Activated naive CD4-positive, alpha-beta T cell treated with anti-CD3 and anti-CD28 coated beads for 36 hours (primary cell): Measurements from ENCODE around the gene XRCC5. TPM values are rescaled to one million over a fixed set of nuclear protein-coding genes. Genes with fewer than 3 reads are reported as not detected.

Experiments
- CTCF ChIA-PET: fragments of 350-600 bp; sonication (Branson Sonifier 250); formaldehyde crosslinking; loops from one replicate; lab custom pipeline; 2021; ENCODE audit warnings: antibody characterized with exemption; lab: Charles Lee
- DNase-seq: peaks from one replicate; pipeline ENCODE4 v3.0.0-alpha.2; 2020
- H3K27ac Mint-ChIP-seq: one replicate; pipeline ENCODE4 v1.8.0; 2021; ENCODE audit warnings: mild to moderate bottlenecking, mixed read lengths
- H3K27me3 Mint-ChIP-seq: one replicate; pipeline ENCODE4 v1.8.0; 2021; ENCODE audit warnings: low read depth, mixed read lengths
- H3K36me3 Mint-ChIP-seq: one replicate; pipeline ENCODE4 v1.8.0; 2021; ENCODE audit warnings: low read depth, mixed read lengths
- H3K4me1 Mint-ChIP-seq: one replicate; pipeline ENCODE4 v1.8.0; 2021; ENCODE audit warnings: low read depth, mixed read lengths
- H3K4me3 Mint-ChIP-seq: one replicate; pipeline ENCODE4 v1.8.0; 2021; ENCODE audit warnings: mild to moderate bottlenecking, moderate library complexity, mixed read lengths
- H3K9me3 Mint-ChIP-seq: one replicate; pipeline ENCODE4 v1.8.0; 2021; ENCODE audit warnings: mixed read lengths
- intact Hi-C: fragments of 100-400 bp; cut with micrococcal nuclease; formaldehyde crosslinking; loops from one replicate; pipeline ENCODE4 v1.15.1; 2023
- total RNA-seq, 2 experiments: library from RNA; stranded (reverse); gene quantifications; one replicate each; pipeline ENCODE4 v1.2.3, GENCODE V29; 2021

XRCC5 gene
- 100 to 1,000 TPM; 486 to 495 TPM for total RNA-seq

GRCh38 chr2:216108967-216109921 lies at the start of gene XRCC5:
XRCC5 (plus strand) TSS chr2:216109348; CDS start chr2:216109437, 89 bp downstream.
- H3K36me3 Mint-ChIP-seq: peaks cover 46% of the 10 kb centered on the region
- peaks cover 45% of the 10 kb centered on the region for H3K4me1 Mint-ChIP-seq
- peak within 1 kb of the TSS; percentile 100 for H3K4me3 Mint-ChIP-seq
- H3K27me3 Mint-ChIP-seq: no peaks in the 10 kb centered on the region
- no peaks in the 10 kb centered on the region for H3K9me3 Mint-ChIP-seq
- CTCF ChIA-PET: interaction anchor here (0.6 to 4.6 kb wide), 27 partner anchors 8 to 700 kb away, joined by 3 to 33 read pairs (median 5); partner anchors contain the start of genes PECR, SMARCAL1 and TMEM169
- intact Hi-C loops: loop anchor here (1.0 to 2.0 kb wide), 9 partner anchors 25 to 798 kb away; partner anchors contain the start of genes RPL37A and SMARCAL1
- peak; percentile 99 for DNase-seq
- peak within 1 kb of the TSS; percentile 99 for H3K27ac Mint-ChIP-seq

- CTCF ChIA-PET: interaction anchor here (1.3 kb wide), 1 partner anchor 348 kb away, joined by 3 read pairs; the partner anchor contains the start of gene SMARCAL1
- Mint-ChIP-seq H3K4me1 (peaks cover 11% of the 10 kb centered on the region), H3K9me3 (no peaks in the 10 kb centered on the region), H3K4me3 (no peak overlapping the region), H3K27ac (no peak overlapping the region), H3K36me3 (peaks cover 3% of the 10 kb centered on the region), H3K27me3 (no peaks in the 10 kb centered on the region)
- no peak for DNase-seq
- intact Hi-C loops: no loop called here
These were observed 45.0 kb upstream of the XRCC5 start for GRCh38 chr2:216064014-216064630.

GRCh38 chr2:216064665-216065064 lies 44.5 kb upstream of the XRCC5 start:
- no peak overlapping the region for H3K27ac Mint-ChIP-seq
- no peaks in the 10 kb centered on the region for H3K27me3 Mint-ChIP-seq
- no peaks in the 10 kb centered on the region for H3K9me3 Mint-ChIP-seq
- no peak for DNase-seq
- peaks cover 1% of the 10 kb centered on the region for H3K36me3 Mint-ChIP-seq
- intact Hi-C loops: no loop called here
- peaks cover 14% of the 10 kb centered on the region for H3K4me1 Mint-ChIP-seq
- CTCF ChIA-PET: interaction anchor here (1.3 to 1.6 kb wide), 2 partner anchors 32 to 347 kb away, joined by 3 to 4 read pairs; partner anchors contain the start of gene SMARCAL1
- H3K4me3 Mint-ChIP-seq: no peak overlapping the region

GRCh38 chr2:216066230-216066629 lies 42.9 kb upstream of the XRCC5 start:
- DNase-seq: no peak
- H3K9me3 Mint-ChIP-seq: no peaks in the 10 kb centered on the region
- peaks cover 14% of the 10 kb centered on the region for H3K4me1 Mint-ChIP-seq
- intact Hi-C loops: no loop called here
- CTCF ChIA-PET: interaction anchor here (1.0 to 1.6 kb wide), 2 partner anchors 17 to 34 kb away, joined by 3 to 4 read pairs; no protein-coding TSS in a partner anchor
- no peak overlapping the region for H3K4me3 Mint-ChIP-seq
- peaks cover 1% of the 10 kb centered on the region for H3K36me3 Mint-ChIP-seq
- no peak overlapping the region for H3K27ac Mint-ChIP-seq
- H3K27me3 Mint-ChIP-seq: no peaks in the 10 kb centered on the region

GRCh38 chr2:216069028-216069427 lies 40.1 kb upstream of the XRCC5 start:
- intact Hi-C loops: no loop called here
- H3K36me3 Mint-ChIP-seq: no peaks in the 10 kb centered on the region
- CTCF ChIA-PET: interaction anchor here (0.7 to 1.7 kb wide), 6 partner anchors 9 to 41 kb away, joined by 3 to 5 read pairs (median 3); no protein-coding TSS in a partner anchor
- H3K4me3 Mint-ChIP-seq: no peak overlapping the region
- H3K27ac Mint-ChIP-seq: no peak overlapping the region
- peaks cover 18% of the 10 kb centered on the region for H3K4me1 Mint-ChIP-seq
- H3K9me3 Mint-ChIP-seq: no peaks in the 10 kb centered on the region
- no peaks in the 10 kb centered on the region for H3K27me3 Mint-ChIP-seq
- DNase-seq: no peak

- intact Hi-C loops: no loop called here
- no peak overlapping the region for H3K4me3 Mint-ChIP-seq
- peaks cover 26% of the 10 kb centered on the region for H3K4me1 Mint-ChIP-seq
- no peak for DNase-seq
- no peaks in the 10 kb centered on the region for H3K9me3 Mint-ChIP-seq
- no peaks in the 10 kb centered on the region for H3K36me3 Mint-ChIP-seq
- H3K27me3 Mint-ChIP-seq: no peaks in the 10 kb centered on the region
- CTCF ChIA-PET: interaction anchor here (0.6 to 1.7 kb wide), 6 partner anchors 12 to 49 kb away, joined by 3 to 4 read pairs (median 4); no protein-coding TSS in a partner anchor
- H3K27ac Mint-ChIP-seq: no peak overlapping the region
These were observed 39.0 kb upstream of the XRCC5 start for GRCh38 chr2:216070195-216070594.

DNA sequence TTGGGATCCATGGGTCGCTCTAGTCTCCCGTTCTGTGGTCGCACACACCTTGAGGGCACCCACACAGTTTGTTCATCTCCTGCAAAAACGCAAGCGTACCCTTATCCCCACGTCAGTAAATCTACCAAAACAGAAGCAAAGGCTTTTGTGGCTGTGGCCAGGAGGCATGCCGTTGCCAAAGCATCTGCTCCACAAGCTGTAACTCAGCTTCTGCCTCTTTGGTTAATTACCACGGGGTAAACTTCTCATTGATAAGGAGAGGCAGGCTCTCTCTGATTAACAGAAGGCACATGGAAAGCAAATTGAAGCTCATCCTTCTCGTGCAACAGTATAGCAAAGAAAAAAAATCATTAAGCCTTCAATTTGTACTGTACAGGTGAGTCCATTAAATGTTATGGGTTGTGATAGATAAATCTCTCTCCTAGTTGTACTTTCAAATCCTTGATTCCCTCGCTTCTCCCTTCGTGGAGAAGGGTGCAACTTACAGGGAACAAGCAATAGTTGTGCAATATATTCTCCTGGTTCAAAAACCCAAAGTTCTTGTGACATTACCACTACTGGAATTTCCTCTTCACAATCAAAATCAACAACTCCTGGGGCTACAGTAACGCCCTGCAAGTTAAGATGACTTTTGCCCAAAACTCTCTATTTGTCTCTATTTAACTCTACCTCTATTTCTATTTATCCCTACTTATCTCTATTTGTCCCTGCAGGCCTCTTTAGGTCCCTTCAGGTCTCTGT lies 37.9 kb upstream of the XRCC5 start:
- no peaks in the 10 kb centered on the region for H3K36me3 Mint-ChIP-seq
- no peaks in the 10 kb centered on the region for H3K9me3 Mint-ChIP-seq
- H3K4me1 Mint-ChIP-seq: peaks cover 36% of the 10 kb centered on the region
- no peak overlapping the region for H3K4me3 Mint-ChIP-seq
- no peak overlapping the region for H3K27ac Mint-ChIP-seq
- DNase-seq: no peak
- CTCF ChIA-PET: interaction anchor here (1.0 to 1.1 kb wide), 2 partner anchors 13 to 39 kb away, joined by 3 read pairs; no protein-coding TSS in a partner anchor
- no peaks in the 10 kb centered on the region for H3K27me3 Mint-ChIP-seq
- intact Hi-C loops: no loop called here

DNA sequence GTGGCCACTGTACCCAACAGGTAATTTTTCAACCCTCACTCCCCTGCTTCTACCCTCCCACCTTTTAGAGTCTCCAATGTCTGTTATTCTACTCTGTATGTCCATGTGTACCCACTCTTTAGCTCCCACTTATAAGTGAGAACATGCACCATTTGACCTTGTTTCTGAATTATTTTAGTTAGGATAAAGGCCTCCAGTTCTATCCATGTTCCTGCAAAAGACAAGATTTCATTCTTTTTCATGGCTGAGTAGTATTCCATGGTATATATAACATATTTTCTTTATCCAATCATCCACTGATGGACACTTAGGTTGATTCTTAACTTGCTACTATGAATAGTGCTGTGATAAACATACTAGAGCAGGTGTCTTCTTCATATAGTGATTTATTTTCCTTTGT lies 36.7 kb upstream of the XRCC5 start:
- intact Hi-C loops: no loop called here
- DNase-seq: no peak
- H3K4me1 Mint-ChIP-seq: peaks cover 38% of the 10 kb centered on the region
- no peaks in the 10 kb centered on the region for H3K27me3 Mint-ChIP-seq
- no peak overlapping the region for H3K4me3 Mint-ChIP-seq
- H3K27ac Mint-ChIP-seq: no peak overlapping the region
- H3K36me3 Mint-ChIP-seq: no peaks in the 10 kb centered on the region
- CTCF ChIA-PET: interaction anchor here (1.3 to 1.7 kb wide), 2 partner anchors 38 to 40 kb away, joined by 3 to 4 read pairs; no protein-coding TSS in a partner anchor
- H3K9me3 Mint-ChIP-seq: no peaks in the 10 kb centered on the region

- Mint-ChIP-seq H3K27ac (no peak overlapping the region), H3K4me1 (peaks cover 35% of the 10 kb centered on the region), H3K4me3 (no peak overlapping the region), H3K9me3 (no peaks in the 10 kb centered on the region), H3K27me3 (no peaks in the 10 kb centered on the region), H3K36me3 (no peaks in the 10 kb centered on the region)
- intact Hi-C loops: no loop called here
- DNase-seq: no peak
- CTCF ChIA-PET: interaction anchor here (1.1 to 1.7 kb wide), 3 partner anchors 10 to 41 kb away, joined by 3 to 4 read pairs (median 4); no protein-coding TSS in a partner anchor
These were observed 35.4 kb upstream of the XRCC5 start for GRCh38 chr2:216073773-216074172.

- intact Hi-C loops: no loop called here
These were observed 34.8 kb upstream of the XRCC5 start for GRCh38 chr2:216074380-216074779.

DNA sequence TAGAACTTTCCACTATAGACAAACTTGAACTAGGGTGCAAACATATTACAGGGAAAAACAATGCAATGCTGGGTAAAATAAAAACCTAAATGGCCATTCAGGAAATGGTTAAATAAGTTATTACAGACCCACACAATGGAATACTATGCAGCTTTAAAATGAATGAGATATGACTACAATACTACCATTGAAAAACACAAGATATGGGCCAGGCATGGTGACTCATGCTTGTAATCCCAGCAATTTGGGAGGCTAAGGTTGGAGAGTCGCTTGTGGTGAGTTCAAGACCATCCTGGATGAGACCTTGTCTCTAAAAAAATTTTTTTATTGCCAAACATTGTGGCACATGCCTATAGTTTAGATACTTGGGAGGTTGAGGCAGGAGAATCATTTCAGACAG lies 34.4 kb upstream of the XRCC5 start:
- intact Hi-C loops: no loop called here
- CTCF ChIA-PET: interaction anchor here (1.0 to 1.4 kb wide), 3 partner anchors 10 to 125 kb away, joined by 3 read pairs; no protein-coding TSS in a partner anchor
- Mint-ChIP-seq H3K9me3 (no peaks in the 10 kb centered on the region), H3K27me3 (no peaks in the 10 kb centered on the region), H3K4me1 (peaks cover 31% of the 10 kb centered on the region), H3K27ac (no peak overlapping the region), H3K36me3 (no peaks in the 10 kb centered on the region), H3K4me3 (no peak overlapping the region)
- DNase-seq: no peak

More at GRCh38 chr2:216074380-216074779, 34.8 kb upstream of the XRCC5 start:
- Mint-ChIP-seq H3K9me3 (no peaks in the 10 kb centered on the region), H3K27ac (no peak overlapping the region), H3K4me1 (peaks cover 32% of the 10 kb centered on the region), H3K27me3 (no peaks in the 10 kb centered on the region), H3K4me3 (no peak overlapping the region), H3K36me3 (no peaks in the 10 kb centered on the region)
- no peak for DNase-seq
- CTCF ChIA-PET: interaction anchor here (1.1 to 1.7 kb wide), 3 partner anchors 10 to 40 kb away, joined by 3 to 4 read pairs (median 4); no protein-coding TSS in a partner anchor
